Fibroblast of skin of right quadriceps (primary cell): ENCODE measurements around the gene CCDC89.

Source experiments
- DNase-seq: peaks from one replicate; pipeline ENCODE4 v3.0.0-alpha.2; 2013

CCDC89 gene

GRCh38 chr11:85647604-85648299 lies 38.2 kb downstream of the CCDC89 start, which contains the start of gene TMEM126A:
TSS of gene TMEM126A (plus strand) at chr11:85647967. CDS start at chr11:85650256, 2,289 bp downstream.
- DNase-seq: peak; percentile 78

GRCh38 chr11:85647078-85647477 lies 38.9 kb downstream of the CCDC89 start:
- no peak for DNase-seq

GRCh38 chr11:85643191-85643614 lies 42.8 kb downstream of the CCDC89 start:
- DNase-seq: no peak

- no peak for DNase-seq
Observed at GRCh38 chr11:85634747-85635146, 51.2 kb downstream of the CCDC89 start.
